GM21528 (cell line): ENCODE data around the gene KCNJ14.

ENCODE experiments used
- ATAC-seq: cut with Tn5 transposase; IDR thresholded peaks from one replicate; pipeline ENCODE4 v1.9.1; 2021; ENCODE audit warnings: mild to moderate bottlenecking, moderate library complexity; ENCODE audit not compliant: unreplicated experiment, low FRiP score

Gene KCNJ14

GRCh38 chr19:48455171-48455907, at the start of gene KCNJ14:
Gene KCNJ14, plus strand, starts transcription at chr19:48455574. Its CDS starts 6,151 bp downstream, at chr19:48461725.
- no peak for ATAC-seq

GRCh38 chr19:48405850-48406249, 49.5 kb upstream of the KCNJ14 start:
- ATAC-seq = no peak

GRCh38 chr19:48413879-48414587, 41.3 kb upstream of the KCNJ14 start:
- ATAC-seq = no peak

DNA sequence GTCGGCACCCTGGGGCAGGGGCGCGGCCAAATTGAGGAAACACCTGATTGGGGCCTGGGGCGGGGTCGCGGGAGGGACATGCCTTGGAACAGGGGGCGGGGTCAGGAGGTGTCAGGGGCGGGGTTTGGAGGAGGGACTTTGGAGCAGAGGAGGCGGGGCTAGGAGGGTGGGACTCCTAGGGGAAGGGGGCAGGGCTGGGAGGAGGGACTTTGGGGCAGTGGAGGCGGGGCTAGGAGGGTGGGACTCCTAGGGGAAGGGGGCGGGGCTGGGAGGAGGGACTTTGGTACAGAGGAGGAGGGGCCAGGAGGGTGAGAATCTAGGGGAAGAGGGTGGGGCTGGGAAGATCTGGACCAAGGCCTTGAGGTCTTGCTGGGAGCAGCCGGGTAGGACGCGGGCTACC, 40.0 kb upstream of the KCNJ14 start:
- no peak for ATAC-seq

- ATAC-seq = no peak
Observed at GRCh38 chr19:48415806-48416221, 39.6 kb upstream of the KCNJ14 start.

DNA sequence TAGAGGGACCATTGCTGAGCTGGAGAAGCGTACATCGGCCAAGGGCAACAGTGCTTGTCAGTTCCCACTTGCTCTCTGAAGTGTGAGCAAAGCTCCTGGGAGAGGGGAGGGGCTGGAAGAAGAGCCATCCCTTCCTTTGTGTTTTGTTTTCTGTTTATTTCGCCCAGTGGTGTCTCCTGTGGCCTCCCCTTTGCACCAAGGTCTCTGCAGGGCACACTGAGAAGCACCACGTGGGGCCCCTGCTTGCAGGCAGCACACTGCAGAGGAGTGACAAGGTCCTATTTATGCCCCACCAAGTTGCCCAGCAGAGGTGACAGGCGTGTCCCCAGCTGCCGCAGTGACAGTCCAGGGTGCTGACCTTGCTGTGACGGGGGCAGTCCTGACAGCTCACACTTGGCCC, 38.0 kb upstream of the KCNJ14 start:
- ATAC-seq = no peak

DNA sequence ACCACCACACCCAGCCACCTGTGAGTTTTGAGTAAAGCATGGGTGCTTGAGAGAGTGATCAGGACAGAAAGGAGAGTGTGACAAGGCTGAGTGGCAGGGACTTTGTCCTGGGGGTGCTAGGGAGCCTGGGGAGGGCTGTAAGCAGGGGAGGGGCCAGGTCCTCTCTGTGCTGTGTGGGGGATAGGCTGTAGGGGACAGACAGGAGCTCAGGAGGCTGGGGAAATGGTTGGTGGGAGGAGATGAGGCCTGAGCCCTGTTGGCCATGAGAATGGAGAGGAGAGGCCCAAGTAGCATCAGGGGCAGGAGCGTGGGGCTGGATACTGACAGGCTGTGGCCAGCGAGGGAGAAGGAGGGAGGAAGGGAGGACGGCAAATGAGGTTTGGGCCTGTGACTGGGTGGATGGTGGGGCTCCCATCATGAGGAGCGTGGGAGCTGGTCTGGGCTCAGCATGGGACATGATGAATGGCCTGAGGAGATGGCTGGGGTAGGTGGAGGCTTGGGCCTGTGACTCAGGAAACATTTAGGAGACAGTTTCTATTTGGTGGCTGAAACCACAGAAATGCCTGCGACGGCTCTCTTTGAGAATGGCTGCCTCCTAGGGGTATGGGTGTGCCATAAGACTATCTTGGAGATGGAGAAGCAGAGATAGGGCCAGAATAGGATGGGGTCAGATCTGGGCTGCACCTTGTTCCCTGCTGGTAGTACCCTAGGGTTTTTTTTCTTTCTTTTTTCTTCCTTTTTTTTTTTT, 36.9 kb upstream of the KCNJ14 start:
- no peak for ATAC-seq

DNA sequence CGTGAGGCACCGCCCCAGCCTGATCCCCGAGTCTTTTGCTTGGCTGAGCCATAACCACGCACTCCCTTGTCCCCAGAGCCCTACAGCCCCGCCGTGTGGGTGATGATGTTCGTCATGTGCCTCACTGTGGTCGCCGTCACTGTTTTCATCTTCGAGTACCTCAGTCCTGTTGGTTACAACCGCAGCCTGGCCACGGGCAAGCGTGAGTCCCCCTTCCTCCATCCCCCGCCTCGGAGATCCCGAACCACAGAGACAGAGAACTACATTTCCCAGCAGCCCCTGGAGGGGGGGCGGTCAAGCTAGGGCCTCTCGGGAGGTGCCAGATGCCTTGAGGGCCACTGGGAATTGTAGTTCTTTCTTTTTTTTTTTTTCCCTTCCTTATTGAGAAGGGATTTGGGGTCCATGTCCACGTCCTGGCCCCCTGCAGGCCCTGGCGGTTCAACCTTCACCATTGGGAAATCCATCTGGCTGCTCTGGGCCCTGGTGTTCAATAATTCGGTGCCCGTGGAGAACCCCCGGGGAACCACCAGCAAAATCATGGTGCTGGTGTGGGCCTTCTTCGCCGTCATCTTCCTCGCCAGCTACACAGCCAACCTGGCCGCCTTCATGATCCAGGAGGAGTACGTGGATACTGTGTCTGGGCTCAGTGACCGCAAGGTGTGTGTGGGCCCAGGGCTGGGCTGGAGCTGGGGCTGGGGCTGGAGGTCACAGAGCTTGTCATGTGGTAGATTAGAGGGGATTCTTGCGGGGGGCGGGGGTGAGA, 36.0 kb upstream of the KCNJ14 start:
- peak; percentile 50 for ATAC-seq

- ATAC-seq = no peak
Observed at GRCh38 chr19:48421548-48421947, 33.8 kb upstream of the KCNJ14 start.

- ATAC-seq = no peak
Observed at GRCh38 chr19:48424694-48425219, 30.6 kb upstream of the KCNJ14 start.

- no peak for ATAC-seq
Observed at GRCh38 chr19:48428670-48429069, 26.7 kb upstream of the KCNJ14 start.

GRCh38 chr19:48433337-48433736, 22.0 kb upstream of the KCNJ14 start:
- ATAC-seq = no peak

GRCh38 chr19:48436586-48436985, 18.8 kb upstream of the KCNJ14 start:
- ATAC-seq = no peak

GRCh38 chr19:48441360-48442050, 13.9 kb upstream of the KCNJ14 start:
- no peak for ATAC-seq

GRCh38 chr19:48442116-48443035, 13.0 kb upstream of the KCNJ14 start:
- ATAC-seq = no peak

DNA sequence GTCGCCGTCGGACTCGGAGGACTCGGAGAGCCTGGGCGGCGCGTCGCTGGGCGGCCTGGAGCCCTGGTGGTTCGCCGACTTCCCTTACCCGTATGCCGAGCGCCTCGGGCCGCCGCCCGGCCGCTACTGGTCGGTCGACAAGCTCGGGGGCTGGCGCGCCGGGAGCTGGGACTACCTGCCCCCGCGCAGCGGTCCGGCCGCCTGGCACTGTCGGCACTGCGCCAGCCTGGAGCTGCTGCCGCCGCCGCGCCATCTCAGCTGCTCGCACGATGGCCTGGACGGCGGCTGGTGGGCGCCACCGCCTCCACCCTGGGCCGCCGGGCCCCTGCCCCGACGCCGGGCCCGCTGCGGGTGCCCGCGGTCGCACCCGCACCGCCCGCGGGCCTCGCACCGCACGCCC, 12.1 kb upstream of the KCNJ14 start:
- ATAC-seq = no peak

DNA sequence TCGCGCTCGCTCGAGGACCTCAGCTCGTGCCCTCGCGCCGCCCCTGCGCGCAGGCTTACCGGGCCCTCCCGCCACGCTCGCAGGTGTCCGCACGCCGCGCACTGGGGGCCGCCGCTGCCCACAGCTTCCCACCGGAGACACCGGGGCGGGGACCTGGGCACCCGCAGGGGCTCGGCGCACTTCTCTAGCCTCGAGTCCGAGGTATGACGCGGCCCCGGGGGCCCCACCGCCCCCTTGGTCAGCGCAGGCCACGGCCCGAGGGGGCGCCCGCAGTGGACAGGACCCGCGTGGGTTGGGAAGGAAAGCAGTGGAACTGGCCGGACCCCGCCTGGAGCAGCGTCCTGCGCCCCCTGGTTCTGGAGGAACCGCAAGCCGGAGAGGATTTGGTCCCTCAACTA, 11.6 kb upstream of the KCNJ14 start:
- ATAC-seq = no peak

DNA sequence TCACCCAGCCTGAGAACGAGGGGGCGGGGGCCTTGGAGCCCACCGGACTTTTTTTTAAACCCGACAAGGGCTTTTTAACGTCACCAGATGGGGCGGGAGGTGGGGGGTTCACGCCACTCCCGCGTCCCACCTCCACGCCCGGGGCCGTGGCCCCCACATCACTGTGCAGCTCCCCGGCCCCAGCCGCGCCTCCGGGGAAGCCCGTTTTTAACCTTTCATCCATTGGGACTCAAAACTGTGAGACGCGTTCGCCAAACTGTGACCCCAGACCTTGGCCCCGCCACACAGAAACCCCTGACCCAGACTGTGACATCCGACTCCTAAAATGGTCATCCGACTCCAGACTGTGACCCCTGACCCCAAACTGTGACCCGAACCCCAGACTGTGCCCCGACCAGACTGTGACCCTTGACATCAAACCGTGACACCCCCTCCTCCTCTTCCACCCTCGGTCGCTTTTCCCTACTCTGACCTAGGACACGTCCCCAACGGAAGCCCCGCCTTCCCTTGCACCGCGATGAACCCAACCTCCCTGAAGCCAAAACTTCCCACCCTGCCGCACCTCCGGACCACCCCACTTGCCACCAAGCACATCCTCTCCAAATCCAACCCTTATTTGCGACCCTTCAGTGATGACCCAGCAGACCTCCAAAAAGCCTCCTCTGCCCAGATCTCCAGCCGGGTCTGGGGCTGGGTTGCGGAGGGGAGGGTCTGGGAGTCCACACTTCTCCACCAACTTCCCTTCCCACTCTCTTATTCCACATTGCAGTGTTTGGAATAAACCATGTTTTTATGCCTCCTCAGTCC, 11.0 kb upstream of the KCNJ14 start:
- ATAC-seq = no peak
